SK-N-SH treated with all-trans-retinoic acid at 6 μM for 48 hours (cell line): ENCODE data around the gene STK32B.

Experiments used
- PPARA ChIP-seq: fragments of 250-450 bp; sonication (Bioruptor Pico); IDR thresholded peaks from 2 replicates; pipeline ENCODE4 v1.5.0; 2020; ENCODE audit warnings: mild to moderate bottlenecking, borderline replicate concordance
- ZFP3 ChIP-seq: fragments of 250-450 bp; sonication (Bioruptor Pico); IDR thresholded peaks from 2 replicates; pipeline ENCODE4 v1.5.0; 2020; ENCODE audit warnings: mild to moderate bottlenecking, moderate library complexity
- TF ChIP-seq, protein P1 (sequence below): fragments of 250-450 bp; sonication (Bioruptor Pico); IDR thresholded peaks from 2 replicates; pipeline ENCODE4 v1.8.0; 2020; ENCODE audit warnings: mild to moderate bottlenecking, moderate library complexity, borderline replicate concordance

DNA sequence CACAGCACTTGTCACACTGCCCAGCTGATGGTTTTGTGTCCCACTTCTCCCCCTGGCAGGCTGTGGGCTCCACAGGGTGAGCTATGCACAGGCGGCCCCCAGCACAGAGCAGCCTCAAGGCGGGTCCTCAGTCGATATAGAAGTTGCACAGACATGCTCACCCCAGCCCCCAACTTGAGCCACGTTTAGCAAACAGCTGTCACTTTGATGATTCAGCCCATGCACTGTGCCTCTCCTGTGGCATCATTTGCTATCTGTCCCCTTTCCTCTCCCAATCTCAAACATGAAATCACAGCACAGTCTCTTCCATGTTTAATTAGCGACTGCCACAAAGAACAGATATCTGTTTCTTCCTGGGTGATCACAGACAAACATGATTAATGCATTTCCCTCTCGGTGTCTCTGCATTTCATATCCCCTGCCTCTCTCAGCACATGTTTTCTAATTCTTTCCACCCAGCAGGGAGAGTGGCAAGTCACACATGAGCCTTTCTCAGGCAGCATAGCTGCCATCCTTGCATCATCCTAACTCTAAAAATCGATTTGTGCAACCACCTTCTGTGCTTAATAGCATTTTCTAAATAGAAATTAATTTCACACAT is 452.2 kb downstream of the STK32B start:
- TF ChIP-seq ZFP3 (CRISPR knock-in tag) (no peak), PPARA (no peak)
- TF ChIP-seq, protein P1, sequence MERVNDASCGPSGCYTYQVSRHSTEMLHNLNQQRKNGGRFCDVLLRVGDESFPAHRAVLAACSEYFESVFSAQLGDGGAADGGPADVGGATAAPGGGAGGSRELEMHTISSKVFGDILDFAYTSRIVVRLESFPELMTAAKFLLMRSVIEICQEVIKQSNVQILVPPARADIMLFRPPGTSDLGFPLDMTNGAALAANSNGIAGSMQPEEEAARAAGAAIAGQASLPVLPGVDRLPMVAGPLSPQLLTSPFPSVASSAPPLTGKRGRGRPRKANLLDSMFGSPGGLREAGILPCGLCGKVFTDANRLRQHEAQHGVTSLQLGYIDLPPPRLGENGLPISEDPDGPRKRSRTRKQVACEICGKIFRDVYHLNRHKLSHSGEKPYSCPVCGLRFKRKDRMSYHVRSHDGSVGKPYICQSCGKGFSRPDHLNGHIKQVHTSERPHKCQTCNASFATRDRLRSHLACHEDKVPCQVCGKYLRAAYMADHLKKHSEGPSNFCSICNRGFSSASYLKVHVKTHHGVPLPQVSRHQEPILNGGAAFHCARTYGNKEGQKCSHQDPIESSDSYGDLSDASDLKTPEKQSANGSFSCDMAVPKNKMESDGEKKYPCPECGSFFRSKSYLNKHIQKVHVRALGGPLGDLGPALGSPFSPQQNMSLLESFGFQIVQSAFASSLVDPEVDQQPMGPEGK (CRISPR knock-in tag), result no peak
